AG10803 (cell line): ENCODE measurements around the gene KLHL25.

Source experiments
- DNase-seq: peaks from one replicate; pipeline ENCODE4 v3.0.0; 2010; ENCODE audit warnings: low read depth
- H3K4me3 ChIP-seq: 2 replicates; pipeline ENCODE4 v1.5.1; 2011; ENCODE audit warnings: mild to moderate bottlenecking, low read length, control low read depth
- CTCF ChIP-seq: conservative IDR thresholded peaks from 2 replicates; pipeline ENCODE4 v1.5.1; 2011; ENCODE audit warnings: mild to moderate bottlenecking, low read length, control low read depth, inconsistent platforms

The KLHL25 gene

GRCh38 chr15:85749261-85750151, 45.2 kb downstream of the KLHL25 start:
- DNase-seq: peak; percentile 47
- peak overlapping the region; percentile 32 for H3K4me3 ChIP-seq
- no peak for TF ChIP-seq CTCF

- TF ChIP-seq CTCF: no peak
- H3K4me3 ChIP-seq: no peak overlapping the region
- no peak for DNase-seq
These were observed 46.0 kb downstream of the KLHL25 start for GRCh38 chr15:85748729-85749128.

GRCh38 chr15:85748176-85748575, 46.5 kb downstream of the KLHL25 start:
- no peak overlapping the region for H3K4me3 ChIP-seq
- TF ChIP-seq CTCF: no peak
- no peak for DNase-seq

- H3K4me3 ChIP-seq: no peak overlapping the region
- TF ChIP-seq CTCF: no peak
- DNase-seq: no peak
These were observed 48.1 kb downstream of the KLHL25 start for GRCh38 chr15:85746641-85747040.

- H3K4me3 ChIP-seq: no peak overlapping the region
- no peak for DNase-seq
- TF ChIP-seq CTCF: no peak
These were observed 49.1 kb downstream of the KLHL25 start for GRCh38 chr15:85745525-85746150.

GRCh38 chr15:85745023-85745422, 49.7 kb downstream of the KLHL25 start:
- H3K4me3 ChIP-seq: no peak overlapping the region
- DNase-seq: no peak
- no peak for TF ChIP-seq CTCF

- no peak for DNase-seq
- no peak for TF ChIP-seq CTCF
- no peak overlapping the region for H3K4me3 ChIP-seq
These were observed 50.1 kb downstream of the KLHL25 start for GRCh38 chr15:85744579-85744978.
